ENCODE results near the gene WAPL.

DNA sequence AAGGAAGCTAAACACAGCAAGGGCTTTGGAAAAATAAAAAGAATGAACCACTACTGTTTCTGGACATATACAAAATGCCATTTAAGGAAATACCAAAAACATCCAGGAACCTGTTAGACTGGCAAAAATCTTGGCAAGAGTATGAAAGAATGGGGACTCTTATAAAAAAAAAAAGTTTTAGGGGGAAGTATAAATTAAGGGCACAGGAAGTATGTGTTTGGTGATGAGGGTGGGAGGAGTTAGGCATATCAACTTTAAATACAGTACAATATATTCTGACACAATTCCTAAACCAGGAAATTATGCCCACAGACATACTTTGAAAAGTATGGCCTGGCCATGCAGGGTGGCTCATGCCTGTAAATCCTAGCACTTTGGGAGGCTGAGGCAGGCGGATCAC, 74.2 kb downstream of the WAPL start:
- no peak for TF ChIP-seq CTCF (optimal IDR thresholded peaks at IDR 0.05 in 1 of 3, IDR thresholded peaks at IDR 0.05 in 1 of 3, conservative IDR thresholded peaks at IDR 0.05 in 1 of 3; ENCODE audit: extremely low read depth in 1 of 3, insufficient read depth in 2 of 3, low read length in 3 of 3)
- TF ChIP-seq EZH2 (IDR thresholded peaks at IDR 0.05; ENCODE audit: low read length) = no peak

Measured in keratinocyte (primary cell).